Uterus (tissue), 2 donors: Measurements from ENCODE around the gene SEMA4C.

Source experiments
- CTCF ChIP-seq, 4 experiments: fragments of 200-600 bp in 2 of 4; fragments of 450-650 bp in 2 of 4; sonication (generic) in 2 of 4; IDR thresholded peaks; one replicate each; pipeline ENCODE4 v1.5.1; 2016 to 2019; ENCODE audit warnings: antibody characterized with exemption in 4 of 4, mild to moderate bottlenecking in 2 of 4, moderate library complexity in 1 of 4
- POLR2A ChIP-seq, 2 donors: fragments of 450-650 bp; IDR thresholded peaks; one replicate each; pipeline ENCODE4 v1.6.1; 2016; ENCODE audit warnings: antibody characterized with exemption in 2 of 2, mild to moderate bottlenecking in 1 of 2, moderate library complexity in 1 of 2

GRCh38 chr2:96825057-96825456, 44.8 kb downstream of the SEMA4C start:
- no peak for TF ChIP-seq POLR2A (IDR thresholded peaks at IDR 0.05)
- TF ChIP-seq CTCF (IDR thresholded peaks at IDR 0.05): no peak
